ENCODE measurements around the gene MYO9A.

The MYO9A gene

DNA sequence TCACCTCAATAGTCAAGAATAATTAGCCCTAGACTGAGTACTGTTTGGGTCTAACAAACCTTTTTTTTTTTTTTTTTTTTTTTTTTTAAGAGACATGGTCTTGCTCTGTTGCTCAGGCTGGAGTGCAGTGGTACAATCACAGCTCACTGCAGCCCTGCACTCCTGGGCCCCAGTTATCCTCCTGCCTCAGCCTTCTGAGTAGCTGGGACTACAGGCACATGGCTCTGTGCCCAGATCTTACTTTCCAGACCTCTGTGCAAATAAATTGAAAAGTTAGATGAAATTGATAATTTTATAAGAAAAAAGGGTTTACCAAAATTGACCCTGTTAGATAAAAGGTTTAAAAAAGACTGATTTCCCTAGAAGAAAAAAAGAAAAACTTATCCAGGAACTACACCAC is 228.6 kb downstream of the MYO9A start:
- Histone ChIP-seq H3K9ac (ENCODE audit: low read depth, low read length) (no peak overlapping the region), H3K27ac (ENCODE audit: low read length) (no peak overlapping the region), H3K4me1 (ENCODE audit: insufficient read depth, low read length) (no peaks in the 10 kb centered on the region), H3K9me3 (ENCODE audit: insufficient read depth, low read length, severe bottlenecking) (no peaks in the 10 kb centered on the region), H3K79me2 (ENCODE audit: insufficient read depth, low read length) (no peaks in the 10 kb centered on the region), H4K20me1 (ENCODE audit: insufficient read depth, low read length) (no peaks in the 10 kb centered on the region), H3K36me3 (ENCODE audit: insufficient read depth, low read length) (peaks cover 7% of the 10 kb centered on the region), H3K27me3 (ENCODE audit: insufficient read depth, low read length, poor library complexity) (no peaks in the 10 kb centered on the region), H2AFZ (ENCODE audit: low read depth, low read length) (no peak overlapping the region), H3K4me2 (ENCODE audit: insufficient read depth, low read length) (no peak overlapping the region), H3K4me3 (ENCODE audit: low read depth in 1 of 2, low read length in 2 of 2) (no peak overlapping the region)
- no peak for TF ChIP-seq EZH2 (IDR thresholded peaks at IDR 0.05; ENCODE audit: borderline replicate concordance, low read depth, low read length, severe bottlenecking)
- TF ChIP-seq, protein P1, sequence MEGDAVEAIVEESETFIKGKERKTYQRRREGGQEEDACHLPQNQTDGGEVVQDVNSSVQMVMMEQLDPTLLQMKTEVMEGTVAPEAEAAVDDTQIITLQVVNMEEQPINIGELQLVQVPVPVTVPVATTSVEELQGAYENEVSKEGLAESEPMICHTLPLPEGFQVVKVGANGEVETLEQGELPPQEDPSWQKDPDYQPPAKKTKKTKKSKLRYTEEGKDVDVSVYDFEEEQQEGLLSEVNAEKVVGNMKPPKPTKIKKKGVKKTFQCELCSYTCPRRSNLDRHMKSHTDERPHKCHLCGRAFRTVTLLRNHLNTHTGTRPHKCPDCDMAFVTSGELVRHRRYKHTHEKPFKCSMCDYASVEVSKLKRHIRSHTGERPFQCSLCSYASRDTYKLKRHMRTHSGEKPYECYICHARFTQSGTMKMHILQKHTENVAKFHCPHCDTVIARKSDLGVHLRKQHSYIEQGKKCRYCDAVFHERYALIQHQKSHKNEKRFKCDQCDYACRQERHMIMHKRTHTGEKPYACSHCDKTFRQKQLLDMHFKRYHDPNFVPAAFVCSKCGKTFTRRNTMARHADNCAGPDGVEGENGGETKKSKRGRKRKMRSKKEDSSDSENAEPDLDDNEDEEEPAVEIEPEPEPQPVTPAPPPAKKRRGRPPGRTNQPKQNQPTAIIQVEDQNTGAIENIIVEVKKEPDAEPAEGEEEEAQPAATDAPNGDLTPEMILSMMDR (IDR thresholded peaks at IDR 0.05; ENCODE audit: borderline replicate concordance, extremely low read depth, low read length, poor library complexity, severe bottlenecking): no peak
- DNase-seq: no peak
- no peak for ATAC-seq (ENCODE audit: insufficient read depth, low read depth)

DNA sequence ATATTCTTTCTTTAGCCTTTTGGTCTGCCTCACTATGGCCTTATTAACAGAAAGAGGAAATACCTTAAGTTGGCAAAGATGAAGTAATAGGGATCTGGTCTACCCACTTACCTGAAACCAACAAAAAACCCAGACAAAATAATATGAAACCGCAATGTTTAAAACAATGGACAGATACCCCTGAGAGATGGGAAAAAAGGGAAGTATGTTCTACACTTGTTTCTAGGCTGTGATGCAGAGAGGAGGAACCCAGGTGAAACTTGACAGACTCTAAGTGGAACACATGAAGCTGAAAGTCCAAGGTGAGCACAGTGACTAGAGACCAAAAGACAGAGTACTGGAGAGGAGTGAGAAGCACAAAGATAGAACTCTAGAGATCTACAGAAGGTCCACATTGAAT is 229.2 kb downstream of the MYO9A start:
- ATAC-seq (ENCODE audit: insufficient read depth, low read depth) (no peak), DNase-seq (no peak)
- no peak overlapping the region for H3K27ac ChIP-seq (ENCODE audit: low read length)
- no peak overlapping the region for H3K4me2 ChIP-seq (ENCODE audit: insufficient read depth, low read length)
- no peak overlapping the region for H2AFZ ChIP-seq (ENCODE audit: low read depth, low read length)
- no peaks in the 10 kb centered on the region for H3K9me3 ChIP-seq (ENCODE audit: insufficient read depth, low read length, severe bottlenecking)
- no peak overlapping the region for H3K9ac ChIP-seq (ENCODE audit: low read depth, low read length)
- no peak overlapping the region for H3K4me3 ChIP-seq (ENCODE audit: low read depth in 1 of 2, low read length in 2 of 2)
- H3K36me3 ChIP-seq (ENCODE audit: insufficient read depth, low read length): peaks cover 7% of the 10 kb centered on the region
- H3K4me1 ChIP-seq (ENCODE audit: insufficient read depth, low read length): no peaks in the 10 kb centered on the region
- no peaks in the 10 kb centered on the region for H3K79me2 ChIP-seq (ENCODE audit: insufficient read depth, low read length)
- H3K27me3 ChIP-seq (ENCODE audit: insufficient read depth, low read length, poor library complexity): no peaks in the 10 kb centered on the region
- TF ChIP-seq, protein P1 (IDR thresholded peaks at IDR 0.05; ENCODE audit: borderline replicate concordance, extremely low read depth, low read length, poor library complexity, severe bottlenecking): no peak
- TF ChIP-seq EZH2 (IDR thresholded peaks at IDR 0.05; ENCODE audit: borderline replicate concordance, low read depth, low read length, severe bottlenecking): no peak
- no peaks in the 10 kb centered on the region for H4K20me1 ChIP-seq (ENCODE audit: insufficient read depth, low read length)

DNA sequence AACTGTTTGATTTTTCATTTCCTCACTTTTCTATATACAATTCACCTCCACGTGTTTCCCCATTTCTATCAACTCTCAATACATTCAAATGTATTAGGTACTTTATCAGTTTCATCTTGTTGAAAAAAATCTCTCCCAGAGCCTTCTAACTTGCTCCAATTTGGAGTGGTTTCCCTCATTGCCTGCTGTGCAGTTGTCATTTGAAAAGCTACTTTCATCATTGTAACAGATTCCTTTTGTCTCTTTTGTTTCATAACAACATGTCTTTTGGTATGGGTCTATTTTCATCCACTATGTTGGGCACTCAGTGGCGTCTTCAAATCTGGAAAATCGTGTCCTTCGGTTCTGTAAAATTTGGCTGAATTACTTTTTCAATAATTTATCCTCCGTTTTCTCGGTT is 232.6 kb downstream of the MYO9A start:
- no peak for DNase-seq
- Histone ChIP-seq H3K27me3 (ENCODE audit: insufficient read depth, low read length, poor library complexity) (no peaks in the 10 kb centered on the region), H3K9ac (ENCODE audit: low read depth, low read length) (no peak overlapping the region), H3K4me3 (ENCODE audit: low read depth in 1 of 2, low read length in 2 of 2) (no peak overlapping the region), H3K4me2 (ENCODE audit: insufficient read depth, low read length) (no peak overlapping the region), H3K79me2 (ENCODE audit: insufficient read depth, low read length) (no peaks in the 10 kb centered on the region), H3K9me3 (ENCODE audit: insufficient read depth, low read length, severe bottlenecking) (no peaks in the 10 kb centered on the region), H3K27ac (ENCODE audit: low read length) (no peak overlapping the region), H4K20me1 (ENCODE audit: insufficient read depth, low read length) (no peaks in the 10 kb centered on the region), H2AFZ (ENCODE audit: low read depth, low read length) (no peak overlapping the region), H3K4me1 (ENCODE audit: insufficient read depth, low read length) (no peaks in the 10 kb centered on the region), H3K36me3 (ENCODE audit: insufficient read depth, low read length) (no peaks in the 10 kb centered on the region; the same call in 1 of the 2 replicates)
- no peak for ATAC-seq (ENCODE audit: insufficient read depth, low read depth)
- TF ChIP-seq, protein P1 (IDR thresholded peaks at IDR 0.05; ENCODE audit: borderline replicate concordance, extremely low read depth, low read length, poor library complexity, severe bottlenecking): no peak

DNA sequence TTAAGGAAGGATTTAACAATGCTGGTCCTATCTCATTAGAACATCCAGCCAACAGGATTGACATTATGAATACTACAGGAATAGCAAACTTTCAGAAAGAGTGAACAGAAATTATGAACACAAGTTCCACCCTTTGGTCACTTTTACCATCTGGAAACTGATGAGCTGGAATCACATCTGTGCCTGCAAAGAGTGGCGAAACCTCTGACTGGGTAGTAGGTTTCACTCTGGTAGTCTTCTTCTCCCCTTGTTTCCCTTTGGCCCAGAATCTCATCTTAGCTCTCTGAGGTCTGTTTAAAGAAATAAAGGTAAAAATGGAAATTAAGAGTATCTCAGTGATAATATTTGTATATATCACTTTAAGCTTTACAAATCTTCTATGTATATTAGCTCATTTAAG is 234.5 kb downstream of the MYO9A start:
- no peaks in the 10 kb centered on the region for H3K27me3 ChIP-seq (ENCODE audit: insufficient read depth, low read length, poor library complexity)
- H3K9ac ChIP-seq (ENCODE audit: low read depth, low read length): no peak overlapping the region
- H3K36me3 ChIP-seq (ENCODE audit: insufficient read depth, low read length): no peaks in the 10 kb centered on the region; the same call in 1 of the 2 replicates
- ATAC-seq (ENCODE audit: insufficient read depth, low read depth): no peak
- DNase-seq: no peak
- H3K4me2 ChIP-seq (ENCODE audit: insufficient read depth, low read length): no peak overlapping the region
- no peaks in the 10 kb centered on the region for H4K20me1 ChIP-seq (ENCODE audit: insufficient read depth, low read length)
- no peaks in the 10 kb centered on the region for H3K9me3 ChIP-seq (ENCODE audit: insufficient read depth, low read length, severe bottlenecking)
- H3K4me1 ChIP-seq (ENCODE audit: insufficient read depth, low read length): no peaks in the 10 kb centered on the region
- no peak overlapping the region for H3K27ac ChIP-seq (ENCODE audit: low read length)
- no peak for TF ChIP-seq EZH2 (IDR thresholded peaks at IDR 0.05; ENCODE audit: borderline replicate concordance, low read depth, low read length, severe bottlenecking)
- TF ChIP-seq, protein P1 (IDR thresholded peaks at IDR 0.05; ENCODE audit: borderline replicate concordance, extremely low read depth, low read length, poor library complexity, severe bottlenecking): no peak
- no peak overlapping the region for H3K4me3 ChIP-seq (ENCODE audit: low read depth in 1 of 2, low read length in 2 of 2)
- H3K79me2 ChIP-seq (ENCODE audit: insufficient read depth, low read length): no peaks in the 10 kb centered on the region
- H2AFZ ChIP-seq (ENCODE audit: low read depth, low read length): no peak overlapping the region
